Osteoblast (primary cell): ENCODE data around the gene HDAC4. TPM values are rescaled to one million over a fixed set of nuclear protein-coding genes. Genes with fewer than 3 reads are reported as not detected.
A peak's percentile ranks its signal among the peaks of the same experiment; 100 is the strongest.

Experiments used
- DNase-seq: peaks from one replicate; pipeline ENCODE4 v3.0.0; 2011; ENCODE audit warnings: low spot score, mixed read lengths; ENCODE audit not compliant: insufficient read length; ENCODE audit errors: missing footprints
- H2AFZ ChIP-seq: 2 replicates; pipeline ENCODE4 v1.6.0; 2011; ENCODE audit warnings: mild to moderate bottlenecking, low read length
- H3K27ac ChIP-seq: 2 replicates; pipeline ENCODE4 v1.5.1; 2011; ENCODE audit warnings: mild to moderate bottlenecking, low read depth, low read length, moderate library complexity
- H3K27me3 ChIP-seq: 2 replicates; pipeline ENCODE4 v1.6.0; 2012; ENCODE audit warnings: mild to moderate bottlenecking, control low read depth, inconsistent platforms, low read length, moderate library complexity; ENCODE audit not compliant: insufficient read depth
- H3K36me3 ChIP-seq: 2 replicates; pipeline ENCODE4 v1.5.1; 2011; ENCODE audit warnings: mild to moderate bottlenecking, low read length, control low read depth, moderate library complexity; ENCODE audit not compliant: insufficient read depth
- H3K4me1 ChIP-seq: 2 replicates; pipeline ENCODE4 v1.5.1; 2011; ENCODE audit warnings: mild to moderate bottlenecking, low read length, control low read depth, moderate library complexity; ENCODE audit not compliant: insufficient read depth
- H3K4me2 ChIP-seq: 2 replicates; pipeline ENCODE4 v1.6.0; 2011; ENCODE audit warnings: mild to moderate bottlenecking, low read length; ENCODE audit not compliant: insufficient read depth
- H3K4me3 ChIP-seq: fragments of 200-600 bp; sonication (generic); 3 replicates; pipeline ENCODE4 v1.5.1; 2012; ENCODE audit warnings: mild to moderate bottlenecking, low read length, inconsistent platforms; ENCODE audit not compliant: insufficient read depth
- H3K79me2 ChIP-seq: 2 replicates; pipeline ENCODE4 v1.6.0; 2012; ENCODE audit warnings: mild to moderate bottlenecking, low read length, control low read depth, inconsistent platforms; ENCODE audit not compliant: insufficient read depth
- H3K9me3 ChIP-seq: 2 replicates; pipeline ENCODE4 v1.5.1; 2011; ENCODE audit warnings: low read depth, low read length, control low read depth
- H4K20me1 ChIP-seq: 2 replicates; pipeline ENCODE4 v1.6.0; 2012; ENCODE audit warnings: mild to moderate bottlenecking, low read length, control low read depth; ENCODE audit not compliant: insufficient read depth
- CTCF ChIP-seq: IDR thresholded peaks from 2 replicates; pipeline ENCODE4 v1.5.1; 2011; ENCODE audit warnings: mild to moderate bottlenecking, low read depth, low read length, moderate library complexity; ENCODE audit errors: extremely low read depth
- total RNA-seq: library from RNA; depleted of rRNA; stranded (reverse); fragments of >200 nt; gene quantifications from 2 replicates; pipeline ENCODE4 v1.2.3, GENCODE V29; 2012

HDAC4 gene
- total RNA-seq, 1 donor: 30.8 TPM

- TF ChIP-seq CTCF: no peak
- no peaks in the 10 kb centered on the region for H4K20me1 ChIP-seq
- no peak overlapping the region for H3K27ac ChIP-seq
- H3K4me3 ChIP-seq: no peak overlapping the region
- DNase-seq: peak; percentile 19
- no peak overlapping the region for H2AFZ ChIP-seq
- no peaks in the 10 kb centered on the region for H3K9me3 ChIP-seq
- no peaks in the 10 kb centered on the region for H3K4me1 ChIP-seq
- H3K79me2 ChIP-seq: no peaks in the 10 kb centered on the region
- H3K4me2 ChIP-seq: no peak overlapping the region
- peaks cover 4% of the 10 kb centered on the region for H3K36me3 ChIP-seq
- H3K27me3 ChIP-seq: no peaks in the 10 kb centered on the region
Measured at GRCh38 chr2:239187464-239188253, 213.2 kb downstream of the HDAC4 start.

GRCh38 chr2:239186516-239187357 is 214.1 kb downstream of the HDAC4 start:
- no peaks in the 10 kb centered on the region for H3K27me3 ChIP-seq
- no peaks in the 10 kb centered on the region for H4K20me1 ChIP-seq
- H3K36me3 ChIP-seq: peaks cover 4% of the 10 kb centered on the region

GRCh38 chr2:239184968-239185903 is 215.6 kb downstream of the HDAC4 start:
- Histone ChIP-seq H2AFZ (no peak overlapping the region), H3K9me3 (no peaks in the 10 kb centered on the region), H3K79me2 (no peaks in the 10 kb centered on the region), H4K20me1 (no peaks in the 10 kb centered on the region), H3K36me3 (peaks cover 4% of the 10 kb centered on the region), H3K27me3 (no peaks in the 10 kb centered on the region), H3K4me2 (no peak overlapping the region), H3K27ac (no peak overlapping the region), H3K4me1 (no peaks in the 10 kb centered on the region), H3K4me3 (no peak overlapping the region)
- TF ChIP-seq CTCF: no peak
- peak; percentile 23 for DNase-seq

More at GRCh38 chr2:239186516-239187357, 214.1 kb downstream of the HDAC4 start:
- H3K27ac ChIP-seq: no peak overlapping the region
- no peak overlapping the region for H3K4me2 ChIP-seq
- H3K4me3 ChIP-seq: no peak overlapping the region
- no peaks in the 10 kb centered on the region for H3K4me1 ChIP-seq
- DNase-seq: peak; percentile 57
- TF ChIP-seq CTCF: no peak
- no peaks in the 10 kb centered on the region for H3K79me2 ChIP-seq
- H2AFZ ChIP-seq: no peak overlapping the region
- no peaks in the 10 kb centered on the region for H3K9me3 ChIP-seq
